BJ (cell line): ENCODE results near the gene DCANP1. TPM values are rescaled to one million over a fixed set of nuclear protein-coding genes. Genes with fewer than 3 reads are reported as not detected.

Experiments
- CTCF ChIA-PET: fragments of 350-600 bp; formaldehyde crosslinking; extraction: SDS; loops from one replicate; lab custom pipeline; 2021; ENCODE audit warnings: antibody characterized with exemption, inconsistent platforms; lab: Yijun Ruan, JAX
- POLR2A ChIA-PET: fragments of 300-600 bp; sonication (Branson Sonifier 250); formaldehyde crosslinking; extraction: SDS; loops from one replicate; lab custom pipeline; 2021; ENCODE audit warnings: antibody characterized with exemption; lab: Charles Lee
- DNase-seq: peaks from one replicate; pipeline ENCODE4 v3.0.0-alpha.2; 2011; ENCODE audit warnings: low read depth
- H3K27me3 ChIP-seq: 2 replicates; pipeline ENCODE4 v1.6.0; 2011; ENCODE audit warnings: low read length; ENCODE audit not compliant: control insufficient read depth, insufficient read depth
- H3K36me3 ChIP-seq: 2 replicates; pipeline ENCODE4 v1.5.1; 2011; ENCODE audit warnings: low read length; ENCODE audit not compliant: control insufficient read depth, insufficient read depth
- H3K4me3 ChIP-seq: 2 replicates; pipeline ENCODE4 v1.5.1; 2011; ENCODE audit warnings: low read depth, mild to moderate bottlenecking, control low read depth, low read length
- polyA plus RNA-seq: library from polyadenylated mRNA; depleted of rRNA; stranded (reverse); fragments of >200 nt; gene quantifications from 2 replicates; pipeline ENCODE4 v1.2.3, GENCODE V29; 2011
- TF ChIP-seq, protein P1 (sequence below): IDR thresholded peaks from 2 replicates; pipeline ENCODE4 v1.5.1; 2011; ENCODE audit warnings: low read depth, mild to moderate bottlenecking, control low read depth, inconsistent platforms, low read length, moderate library complexity; ENCODE audit not compliant: insufficient read depth

Gene DCANP1
- polyA plus RNA-seq, 1 experiment: not detected

DNA sequence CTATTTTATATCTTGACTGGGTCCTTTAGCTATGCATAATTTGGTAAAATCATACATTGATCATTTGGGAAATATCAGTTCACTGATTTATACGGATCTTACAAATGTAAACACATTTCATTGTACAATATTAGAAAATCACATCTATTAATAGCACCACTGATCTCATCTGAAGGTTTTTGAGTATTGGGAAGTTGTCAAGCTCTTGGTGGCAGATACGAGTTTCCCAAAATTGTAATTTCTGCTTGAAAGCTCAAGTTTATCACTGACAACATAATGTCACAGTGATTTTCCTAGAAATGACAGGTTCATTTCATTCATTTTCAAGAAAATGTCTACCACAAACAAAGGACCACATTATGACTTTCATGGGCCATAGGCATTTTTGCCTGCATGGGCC, 45.1 kb downstream of the DCANP1 start:
- CTCF ChIA-PET: interaction anchor here (0.6 to 2.1 kb wide), 5 partner anchors 8 to 46 kb away, joined by 3 to 8 read pairs (median 4); no protein-coding TSS in a partner anchor
- H3K36me3 ChIP-seq: no peaks in the 10 kb centered on the region
- TF ChIP-seq, protein P1, sequence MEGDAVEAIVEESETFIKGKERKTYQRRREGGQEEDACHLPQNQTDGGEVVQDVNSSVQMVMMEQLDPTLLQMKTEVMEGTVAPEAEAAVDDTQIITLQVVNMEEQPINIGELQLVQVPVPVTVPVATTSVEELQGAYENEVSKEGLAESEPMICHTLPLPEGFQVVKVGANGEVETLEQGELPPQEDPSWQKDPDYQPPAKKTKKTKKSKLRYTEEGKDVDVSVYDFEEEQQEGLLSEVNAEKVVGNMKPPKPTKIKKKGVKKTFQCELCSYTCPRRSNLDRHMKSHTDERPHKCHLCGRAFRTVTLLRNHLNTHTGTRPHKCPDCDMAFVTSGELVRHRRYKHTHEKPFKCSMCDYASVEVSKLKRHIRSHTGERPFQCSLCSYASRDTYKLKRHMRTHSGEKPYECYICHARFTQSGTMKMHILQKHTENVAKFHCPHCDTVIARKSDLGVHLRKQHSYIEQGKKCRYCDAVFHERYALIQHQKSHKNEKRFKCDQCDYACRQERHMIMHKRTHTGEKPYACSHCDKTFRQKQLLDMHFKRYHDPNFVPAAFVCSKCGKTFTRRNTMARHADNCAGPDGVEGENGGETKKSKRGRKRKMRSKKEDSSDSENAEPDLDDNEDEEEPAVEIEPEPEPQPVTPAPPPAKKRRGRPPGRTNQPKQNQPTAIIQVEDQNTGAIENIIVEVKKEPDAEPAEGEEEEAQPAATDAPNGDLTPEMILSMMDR: no peak
- POLR2A ChIA-PET: no interaction called here
- H3K4me3 ChIP-seq: no peak overlapping the region
- no peak for DNase-seq
- H3K27me3 ChIP-seq: no peaks in the 10 kb centered on the region

GRCh38 chr5:135400866-135401265, 46.3 kb downstream of the DCANP1 start:
- DNase-seq: no peak
- no peak overlapping the region for H3K4me3 ChIP-seq
- ChIA-PET CTCF (interaction anchor here (2.1 kb wide), 1 partner anchor 25 kb away, joined by 8 read pairs; no protein-coding TSS in a partner anchor), POLR2A (no interaction called here)
- H3K27me3 ChIP-seq: no peaks in the 10 kb centered on the region
- TF ChIP-seq, protein P1: no peak
- no peaks in the 10 kb centered on the region for H3K36me3 ChIP-seq

DNA sequence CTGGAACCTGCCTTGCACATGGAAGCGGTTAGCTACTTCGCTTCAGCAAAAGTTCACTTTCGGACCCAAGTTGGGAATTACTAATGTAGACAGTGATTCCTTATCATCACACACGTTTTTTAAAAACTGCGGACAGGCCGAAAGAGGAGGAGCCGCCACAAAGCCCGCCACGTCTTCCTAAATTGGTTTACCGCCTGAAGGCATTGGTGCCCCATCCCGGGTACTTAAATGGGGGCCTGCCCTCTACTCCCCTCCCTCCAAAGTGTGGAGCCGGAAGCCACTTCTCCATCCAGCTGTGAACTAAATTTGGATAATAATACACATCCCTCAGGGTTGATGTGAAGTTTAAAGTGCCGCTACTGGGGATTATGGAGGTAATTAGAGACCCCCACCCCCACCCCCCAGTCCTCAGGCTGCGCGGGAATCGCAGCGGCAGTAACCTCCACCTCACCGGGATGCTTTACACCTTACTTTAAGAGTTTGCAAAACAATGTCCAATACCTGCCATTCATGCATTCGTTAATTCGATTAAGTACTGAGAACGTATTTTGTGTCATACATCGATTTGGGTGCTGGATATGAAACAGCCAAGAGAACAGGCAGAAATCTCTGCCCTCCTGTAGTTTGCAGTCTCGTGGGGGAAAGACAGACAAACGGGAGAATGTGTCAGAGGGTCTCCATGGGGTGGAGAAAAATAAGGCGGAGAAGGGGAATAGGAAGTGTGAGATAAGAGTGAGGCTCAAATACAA, 47.2 kb downstream of the DCANP1 start:
- Histone ChIP-seq H3K27me3 (no peaks in the 10 kb centered on the region), H3K4me3 (peak overlapping the region; percentile 79), H3K36me3 (no peaks in the 10 kb centered on the region)
- DNase-seq: no peak
- ChIA-PET CTCF (no interaction called here), POLR2A (no interaction called here)
- TF ChIP-seq, protein P1: no peak

GRCh38 chr5:135398855-135399793, 48.0 kb downstream of the DCANP1 start, which contains the start of gene MACROH2A1:
TSS of gene MACROH2A1 (minus strand) at chr5:135399231. CDS start at chr5:135389093, 10,138 bp downstream.
- ChIA-PET CTCF (no interaction called here), POLR2A (no interaction called here)
- DNase-seq: no peak
- Histone ChIP-seq H3K27me3 (no peaks in the 10 kb centered on the region), H3K4me3 (peak within 1 kb of the TSS; percentile 79), H3K36me3 (no peaks in the 10 kb centered on the region)
- TF ChIP-seq, protein P1: no peak
